ENCODE results near the gene LRRC28.

DNA sequence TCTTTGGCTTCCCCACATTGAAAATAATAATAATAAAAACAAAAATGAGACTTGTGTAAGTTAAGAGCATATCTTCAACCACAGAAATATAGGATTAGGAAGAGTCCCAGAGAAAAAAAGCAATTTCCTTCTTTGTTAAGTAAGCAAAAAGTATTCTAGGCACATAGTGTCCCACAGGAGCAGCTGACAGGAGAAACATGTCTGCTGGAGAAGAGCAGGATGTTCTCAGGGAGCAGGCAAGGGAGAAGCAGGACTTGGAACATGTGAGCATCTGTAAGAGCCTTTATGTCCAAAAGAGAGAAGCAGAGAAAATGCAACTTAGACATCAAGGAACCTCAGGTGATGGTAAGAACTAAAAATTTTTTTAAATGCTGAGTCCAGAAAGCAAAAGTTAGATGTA lies 40.9 kb upstream of the LRRC28 start:
- TF ChIP-seq, protein P1, sequence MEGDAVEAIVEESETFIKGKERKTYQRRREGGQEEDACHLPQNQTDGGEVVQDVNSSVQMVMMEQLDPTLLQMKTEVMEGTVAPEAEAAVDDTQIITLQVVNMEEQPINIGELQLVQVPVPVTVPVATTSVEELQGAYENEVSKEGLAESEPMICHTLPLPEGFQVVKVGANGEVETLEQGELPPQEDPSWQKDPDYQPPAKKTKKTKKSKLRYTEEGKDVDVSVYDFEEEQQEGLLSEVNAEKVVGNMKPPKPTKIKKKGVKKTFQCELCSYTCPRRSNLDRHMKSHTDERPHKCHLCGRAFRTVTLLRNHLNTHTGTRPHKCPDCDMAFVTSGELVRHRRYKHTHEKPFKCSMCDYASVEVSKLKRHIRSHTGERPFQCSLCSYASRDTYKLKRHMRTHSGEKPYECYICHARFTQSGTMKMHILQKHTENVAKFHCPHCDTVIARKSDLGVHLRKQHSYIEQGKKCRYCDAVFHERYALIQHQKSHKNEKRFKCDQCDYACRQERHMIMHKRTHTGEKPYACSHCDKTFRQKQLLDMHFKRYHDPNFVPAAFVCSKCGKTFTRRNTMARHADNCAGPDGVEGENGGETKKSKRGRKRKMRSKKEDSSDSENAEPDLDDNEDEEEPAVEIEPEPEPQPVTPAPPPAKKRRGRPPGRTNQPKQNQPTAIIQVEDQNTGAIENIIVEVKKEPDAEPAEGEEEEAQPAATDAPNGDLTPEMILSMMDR (IDR thresholded peaks at IDR 0.05) = no peak
- TF ChIP-seq POLR2A (IDR thresholded peaks at IDR 0.05) = no peak
